ENCODE measurements around the gene PIEZO2. TPM values are rescaled to one million over a fixed set of nuclear protein-coding genes. Genes with fewer than 3 reads are reported as not detected.
"Not testable (repeated sequence)": the region's sequence is repeated elsewhere in the genome, so short reads cannot be mapped to it uniquely, and the experiment has no call there.

The PIEZO2 gene

GRCh38 chr18:10620670-10621329 is 528.6 kb downstream of the PIEZO2 start:
- peak; percentile 4 for DNase-seq
- 29% methylated on average over 1 of the region's 2 CpGs for WGBS
- not testable (repeated sequence) for H3K18ac ChIP-seq (ENCODE audit: low read depth in 1 of 2, low read length in 2 of 2)

More at GRCh38 chr18:10620670-10621329, 528.6 kb downstream of the PIEZO2 start:
- not testable (repeated sequence) for H3K9me3 ChIP-seq (ENCODE audit: control insufficient read depth, low read length); H3K4ac ChIP-seq (ENCODE audit: low read depth in 1 of 2, low read length in 2 of 2); H4K91ac ChIP-seq (ENCODE audit: low read length); H3K23ac ChIP-seq (ENCODE audit: low read length in 2 of 2); H2BK15ac ChIP-seq (ENCODE audit: low read depth, poor library complexity, severe bottlenecking); H2BK12ac ChIP-seq (ENCODE audit: low read length in 2 of 2); H3K36me3 ChIP-seq (ENCODE audit: control insufficient read depth in 1 of 2, insufficient read depth in 2 of 2, low read depth in 1 of 2, low read length in 2 of 2); H2AK5ac ChIP-seq (ENCODE audit: low read length, severe bottlenecking); H4K8ac ChIP-seq (ENCODE audit: low read length); H3K14ac ChIP-seq (ENCODE audit: low read length in 2 of 2); H2BK120ac ChIP-seq (ENCODE audit: low read depth, low read length); H3K27me3 ChIP-seq (ENCODE audit: control insufficient read depth in 1 of 2, insufficient read depth in 1 of 2, low read length in 2 of 2); H3K79me1 ChIP-seq (replicated peaks; ENCODE audit: low read length, poor library complexity, severe bottlenecking); H3K4me2 ChIP-seq (ENCODE audit: low read length, poor library complexity, severe bottlenecking); H3K27ac ChIP-seq (ENCODE audit: low read length, poor library complexity, severe bottlenecking); H3K9ac ChIP-seq (ENCODE audit: low read length); H3K4me1 ChIP-seq (ENCODE audit: control insufficient read depth, insufficient read depth, low read depth, low read length); H2BK5ac ChIP-seq (ENCODE audit: low read depth, low read length, poor library complexity, severe bottlenecking); H3K4me3 ChIP-seq (ENCODE audit: insufficient read depth in 1 of 2, low read depth in 1 of 2, low read length in 2 of 2); H2AFZ ChIP-seq (ENCODE audit: low read depth, low read length)

Small RNAs within 50 kb of the gene (small RNA-seq; reads per million reads assigned to genes)
- not detected for gene AP001180.3 (ENCODE audit: low read depth)
- gene AP001180.5 (ENCODE audit: low read depth): not detected
- not detected for gene MIR6788 (ENCODE audit: low read depth)

Measured in mesenchymal stem cell (in vitro differentiated cells and primary cell).